Measurements from ENCODE around the gene DOCK2.

DNA sequence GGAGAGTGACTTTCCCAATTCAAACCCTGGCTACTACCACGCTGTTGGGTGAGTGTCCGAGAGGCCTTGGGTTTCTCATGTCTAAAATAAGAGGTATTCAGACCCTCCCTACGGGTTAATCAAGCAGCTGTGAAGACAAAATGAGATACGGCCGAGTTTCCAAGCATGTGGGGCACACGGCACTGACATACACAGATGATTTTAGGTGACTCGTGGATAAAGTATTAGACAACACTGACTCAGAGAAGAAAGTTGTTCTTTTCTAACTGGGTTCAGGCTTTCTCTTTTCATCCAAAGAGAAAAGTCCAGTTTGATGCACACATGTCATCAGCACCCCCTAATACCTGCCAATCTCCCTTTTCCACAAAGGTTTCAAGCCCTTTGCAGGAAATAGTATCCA is 484.2 kb downstream of the DOCK2 start:
- TF ChIP-seq, protein P1, sequence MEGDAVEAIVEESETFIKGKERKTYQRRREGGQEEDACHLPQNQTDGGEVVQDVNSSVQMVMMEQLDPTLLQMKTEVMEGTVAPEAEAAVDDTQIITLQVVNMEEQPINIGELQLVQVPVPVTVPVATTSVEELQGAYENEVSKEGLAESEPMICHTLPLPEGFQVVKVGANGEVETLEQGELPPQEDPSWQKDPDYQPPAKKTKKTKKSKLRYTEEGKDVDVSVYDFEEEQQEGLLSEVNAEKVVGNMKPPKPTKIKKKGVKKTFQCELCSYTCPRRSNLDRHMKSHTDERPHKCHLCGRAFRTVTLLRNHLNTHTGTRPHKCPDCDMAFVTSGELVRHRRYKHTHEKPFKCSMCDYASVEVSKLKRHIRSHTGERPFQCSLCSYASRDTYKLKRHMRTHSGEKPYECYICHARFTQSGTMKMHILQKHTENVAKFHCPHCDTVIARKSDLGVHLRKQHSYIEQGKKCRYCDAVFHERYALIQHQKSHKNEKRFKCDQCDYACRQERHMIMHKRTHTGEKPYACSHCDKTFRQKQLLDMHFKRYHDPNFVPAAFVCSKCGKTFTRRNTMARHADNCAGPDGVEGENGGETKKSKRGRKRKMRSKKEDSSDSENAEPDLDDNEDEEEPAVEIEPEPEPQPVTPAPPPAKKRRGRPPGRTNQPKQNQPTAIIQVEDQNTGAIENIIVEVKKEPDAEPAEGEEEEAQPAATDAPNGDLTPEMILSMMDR (conservative IDR thresholded peaks at IDR 0.05; ENCODE audit: low read length) = no peak
- TF ChIP-seq EZH2phosphoT487 (IDR thresholded peaks at IDR 0.05; ENCODE audit: borderline replicate concordance) = no peak

All from Loucy (cell line).